ENCODE measurements around the gene CTXND1.

DNA sequence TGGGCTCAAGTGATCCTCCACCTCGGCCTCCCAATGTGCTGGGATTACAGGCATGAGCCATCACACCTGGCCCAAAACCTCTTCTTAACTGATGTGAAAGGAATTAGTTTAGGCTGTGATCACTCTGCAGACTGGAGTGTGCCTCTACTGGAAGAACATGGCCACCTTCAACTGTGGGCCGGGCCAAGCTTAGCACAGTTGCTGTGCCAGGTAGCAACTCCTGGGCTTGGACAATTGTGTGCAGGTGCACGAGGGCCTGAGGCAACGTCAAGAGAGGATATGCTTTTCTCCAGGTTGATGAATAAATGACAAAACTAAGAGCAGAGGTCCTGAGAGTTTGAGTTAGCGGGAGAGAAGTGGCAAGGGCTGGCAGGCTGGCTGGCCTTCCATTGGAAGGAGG, 92.7 kb downstream of the CTXND1 start:
- TF ChIP-seq CTCF (IDR thresholded peaks at IDR 0.05; ENCODE audit: low read length) (no peak), EZH2 (optimal IDR thresholded peaks at IDR 0.05; ENCODE audit: low read depth, low read length) (no peak), EZH2phosphoT487 (IDR thresholded peaks at IDR 0.05; ENCODE audit: low read length) (no peak)
